Thyroid gland (tissue), 4 donors: ENCODE data around the gene PAX7. TPM values are rescaled to one million over a fixed set of nuclear protein-coding genes. Genes with fewer than 3 reads are reported as not detected.

Source experiments
- DNase-seq, 2 donors: peaks; one replicate each; pipeline ENCODE4 v3.0.0-alpha.2; 2019
- H3K27ac ChIP-seq, 3 donors: fragments of 200-600 bp; sonication (generic); 1 replicate in 2 of 3; 2 replicates in 1 of 3; pipeline ENCODE4 v1.5.1; 2016 to 2019; ENCODE audit warnings: mild to moderate bottlenecking in 1 of 3, moderate library complexity in 1 of 3
- H3K27me3 ChIP-seq: fragments of 200-600 bp; sonication (generic); one replicate; pipeline ENCODE4 v1.5.1; 2019
- H3K36me3 ChIP-seq, 2 donors: fragments of 200-600 bp; sonication (generic); one replicate each; pipeline ENCODE4 v1.5.1; 2016 to 2019
- H3K4me1 ChIP-seq, 2 donors: fragments of 200-600 bp; sonication (generic); one replicate each; pipeline ENCODE4 v1.5.1; 2017 to 2019
- H3K4me3 ChIP-seq, 3 donors: fragments of 200-600 bp; sonication (generic); replicated peaks in 1 of 3; 1 replicate in 2 of 3; 2 replicates in 1 of 3; pipeline ENCODE4 v1.5.1; 2016; ENCODE audit warnings: mild to moderate bottlenecking in 1 of 3
- H3K9me3 ChIP-seq: fragments of 200-600 bp; sonication (generic); one replicate; pipeline ENCODE4 v1.5.1; 2017
- POLR2A ChIP-seq, 2 donors: fragments of 450-650 bp; IDR thresholded peaks; one replicate each; pipeline ENCODE4 v1.6.1; 2017; ENCODE audit warnings: antibody characterized with exemption in 2 of 2, mild to moderate bottlenecking in 2 of 2, moderate library complexity in 1 of 2
- WGBS, 2 donors: methylation state at CpG; one replicate each; pipeline ENCODE4 v1.1.5; 2017; 5-methylcytosine and 5-hydroxymethylcytosine counted together
- intact Hi-C: fragments of 100-400 bp; cut with DNase I; formaldehyde crosslinking; loops from one replicate; pipeline ENCODE4 v1.15.1; 2023
- total RNA-seq, 4 donors: library from RNA; depleted of rRNA; stranded (reverse); fragments of >200 nt; gene quantifications; one replicate each; pipeline ENCODE4 v1.2.3, GENCODE V29; 2016
- TF ChIP-seq, protein P1 (sequence below), 6 experiments: fragments of 200-600 bp in 3 of 6; fragments of 450-650 bp in 3 of 6; sonication (generic) in 3 of 6; IDR thresholded peaks; one replicate each; pipeline ENCODE4 v1.5.1; 2016 to 2019; ENCODE audit warnings: antibody characterized with exemption in 6 of 6, mild to moderate bottlenecking in 2 of 6, inconsistent platforms in 1 of 6, moderate library complexity in 1 of 6

The PAX7 gene
- total RNA-seq, 4 donors from 2014 or later: 0.78 TPM; not detected in 3

DNA sequence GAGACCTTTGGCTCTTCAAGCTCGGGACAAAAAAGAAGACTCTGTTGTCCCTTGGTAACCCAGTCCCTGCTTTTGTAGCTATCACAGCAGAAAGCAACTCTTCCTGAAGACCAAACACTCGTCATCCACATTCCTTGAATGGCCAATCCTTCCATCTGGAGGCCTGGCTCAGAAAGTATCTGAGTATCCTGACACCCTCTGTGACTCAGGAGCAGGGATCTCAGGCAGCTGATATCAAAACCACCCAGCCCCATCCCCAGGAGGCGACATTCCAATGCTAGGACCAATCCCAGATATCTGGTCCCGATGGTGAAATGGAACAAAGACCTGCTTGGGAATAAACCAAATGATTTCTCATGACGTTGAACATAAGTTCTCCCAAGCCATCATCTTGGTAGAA is 116.3 kb downstream of the PAX7 start:
- Histone ChIP-seq H3K4me3 (no peak overlapping the region), H3K27ac (no peak overlapping the region), H3K9me3 (no peaks in the 10 kb centered on the region), H3K4me1 (no peaks in the 10 kb centered on the region), H3K27me3 (no peaks in the 10 kb centered on the region), H3K36me3 (no peaks in the 10 kb centered on the region)
- WGBS, 2 donors: 83 to 90% methylated on average over 5 of the region's 5 CpGs
- intact Hi-C loops: no loop called here
- no peak for DNase-seq
- TF ChIP-seq, protein P1, sequence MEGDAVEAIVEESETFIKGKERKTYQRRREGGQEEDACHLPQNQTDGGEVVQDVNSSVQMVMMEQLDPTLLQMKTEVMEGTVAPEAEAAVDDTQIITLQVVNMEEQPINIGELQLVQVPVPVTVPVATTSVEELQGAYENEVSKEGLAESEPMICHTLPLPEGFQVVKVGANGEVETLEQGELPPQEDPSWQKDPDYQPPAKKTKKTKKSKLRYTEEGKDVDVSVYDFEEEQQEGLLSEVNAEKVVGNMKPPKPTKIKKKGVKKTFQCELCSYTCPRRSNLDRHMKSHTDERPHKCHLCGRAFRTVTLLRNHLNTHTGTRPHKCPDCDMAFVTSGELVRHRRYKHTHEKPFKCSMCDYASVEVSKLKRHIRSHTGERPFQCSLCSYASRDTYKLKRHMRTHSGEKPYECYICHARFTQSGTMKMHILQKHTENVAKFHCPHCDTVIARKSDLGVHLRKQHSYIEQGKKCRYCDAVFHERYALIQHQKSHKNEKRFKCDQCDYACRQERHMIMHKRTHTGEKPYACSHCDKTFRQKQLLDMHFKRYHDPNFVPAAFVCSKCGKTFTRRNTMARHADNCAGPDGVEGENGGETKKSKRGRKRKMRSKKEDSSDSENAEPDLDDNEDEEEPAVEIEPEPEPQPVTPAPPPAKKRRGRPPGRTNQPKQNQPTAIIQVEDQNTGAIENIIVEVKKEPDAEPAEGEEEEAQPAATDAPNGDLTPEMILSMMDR (IDR thresholded peaks at IDR 0.05): no peak
- no peak for TF ChIP-seq POLR2A (IDR thresholded peaks at IDR 0.05)

DNA sequence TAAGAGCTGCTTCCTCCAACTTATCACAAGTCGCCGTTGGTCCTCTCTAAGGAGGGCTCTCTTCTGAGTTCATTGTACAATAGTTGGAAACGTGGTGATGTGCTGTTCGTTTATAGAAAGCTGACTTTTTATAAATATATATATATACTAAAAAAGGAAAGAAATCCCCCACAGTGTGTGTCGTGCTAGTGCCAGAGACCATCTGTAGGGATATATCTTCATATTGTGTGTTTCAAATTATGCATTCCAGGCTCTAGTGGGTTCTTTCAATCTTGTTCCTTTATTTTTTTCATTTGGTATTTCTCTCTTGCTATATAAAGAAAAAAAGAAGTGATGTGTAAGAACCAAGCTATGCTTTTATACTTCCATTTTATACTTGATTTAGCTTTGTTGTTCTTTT is 117.0 kb downstream of the PAX7 start:
- Histone ChIP-seq H3K9me3 (no peaks in the 10 kb centered on the region), H3K27ac (no peak overlapping the region), H3K4me3 (no peak overlapping the region), H3K4me1 (no peaks in the 10 kb centered on the region), H3K36me3 (no peaks in the 10 kb centered on the region), H3K27me3 (no peaks in the 10 kb centered on the region)
- no peak for TF ChIP-seq POLR2A (IDR thresholded peaks at IDR 0.05)
- TF ChIP-seq, protein P1 (IDR thresholded peaks at IDR 0.05): no peak
- 69 to 85% methylated on average over 5 of the region's 5 CpGs for WGBS, 2 donors
- DNase-seq: no peak
- intact Hi-C loops: no loop called here

GRCh38 chr1:18748435-18748834 is 117.8 kb downstream of the PAX7 start:
- no peaks in the 10 kb centered on the region for H3K27me3 ChIP-seq
- WGBS, 2 donors: 65 to 75% methylated on average over 10 of the region's 10 CpGs
- intact Hi-C loops: no loop called here

DNA sequence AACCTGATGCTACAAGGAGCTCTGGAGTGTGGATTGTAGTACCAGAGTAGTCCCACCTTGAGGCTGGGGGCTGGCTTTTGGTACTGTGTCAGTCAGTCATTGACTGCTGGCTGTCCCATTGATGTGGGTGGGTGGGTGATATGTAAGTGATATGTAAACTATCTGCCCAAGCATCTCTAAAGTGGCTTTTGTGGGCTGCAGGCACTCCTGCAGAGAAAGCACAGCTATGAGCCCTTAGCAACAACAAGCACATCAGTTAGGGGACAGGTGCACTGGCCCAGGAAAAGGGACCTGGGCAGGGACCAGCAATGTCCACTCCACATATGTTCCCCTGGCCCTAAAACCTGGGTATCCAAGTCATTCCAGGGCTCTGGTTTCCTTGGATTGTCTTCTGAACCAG is 118.9 kb downstream of the PAX7 start:
- Histone ChIP-seq H3K9me3 (no peaks in the 10 kb centered on the region), H3K4me1 (no peaks in the 10 kb centered on the region), H3K36me3 (no peaks in the 10 kb centered on the region), H3K27me3 (no peaks in the 10 kb centered on the region), H3K27ac (no peak overlapping the region), H3K4me3 (no peak overlapping the region)
- TF ChIP-seq, protein P1 (IDR thresholded peaks at IDR 0.05): no peak
- TF ChIP-seq POLR2A (IDR thresholded peaks at IDR 0.05): no peak
- intact Hi-C loops: no loop called here
- DNase-seq: no peak

More at GRCh38 chr1:18748435-18748834, 117.8 kb downstream of the PAX7 start:
- no peak for TF ChIP-seq POLR2A (IDR thresholded peaks at IDR 0.05)
- TF ChIP-seq, protein P1 (IDR thresholded peaks at IDR 0.05): no peak
- DNase-seq: no peak
- H3K9me3 ChIP-seq: no peaks in the 10 kb centered on the region
- no peak overlapping the region for H3K27ac ChIP-seq
- no peaks in the 10 kb centered on the region for H3K36me3 ChIP-seq
- H3K4me1 ChIP-seq: no peaks in the 10 kb centered on the region
- no peak overlapping the region for H3K4me3 ChIP-seq

DNA sequence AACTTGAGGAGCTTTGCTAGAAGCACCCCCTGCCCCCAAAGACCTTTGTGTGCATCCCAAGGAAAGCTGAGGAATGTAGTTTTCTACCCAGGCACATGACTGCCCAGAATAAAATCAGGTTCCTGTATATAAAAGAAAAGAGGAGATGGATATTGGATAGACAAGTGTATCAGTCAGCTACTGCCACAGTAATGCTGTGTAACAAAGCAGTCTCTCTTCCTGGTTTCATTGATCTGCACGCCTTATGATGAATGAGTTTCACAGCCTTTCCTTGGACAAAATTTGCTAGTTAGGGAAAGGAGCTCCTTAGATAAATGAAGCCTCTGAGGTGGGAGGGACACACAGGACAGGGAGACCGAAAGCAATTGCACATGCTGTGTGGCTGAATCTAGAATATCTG is 120.0 kb downstream of the PAX7 start:
- no peak for DNase-seq
- H3K9me3 ChIP-seq: no peaks in the 10 kb centered on the region
- TF ChIP-seq, protein P1 (IDR thresholded peaks at IDR 0.05): no peak
- TF ChIP-seq POLR2A (IDR thresholded peaks at IDR 0.05): no peak
- WGBS, 2 donors: 94 to 96% methylated on average over 2 of the region's 2 CpGs
- intact Hi-C loops: no loop called here
- no peaks in the 10 kb centered on the region for H3K36me3 ChIP-seq
- H3K27me3 ChIP-seq: no peaks in the 10 kb centered on the region
- H3K27ac ChIP-seq: no peak overlapping the region
- no peak overlapping the region for H3K4me3 ChIP-seq
- no peaks in the 10 kb centered on the region for H3K4me1 ChIP-seq
